ENCODE data around the gene CTSA.

DNA sequence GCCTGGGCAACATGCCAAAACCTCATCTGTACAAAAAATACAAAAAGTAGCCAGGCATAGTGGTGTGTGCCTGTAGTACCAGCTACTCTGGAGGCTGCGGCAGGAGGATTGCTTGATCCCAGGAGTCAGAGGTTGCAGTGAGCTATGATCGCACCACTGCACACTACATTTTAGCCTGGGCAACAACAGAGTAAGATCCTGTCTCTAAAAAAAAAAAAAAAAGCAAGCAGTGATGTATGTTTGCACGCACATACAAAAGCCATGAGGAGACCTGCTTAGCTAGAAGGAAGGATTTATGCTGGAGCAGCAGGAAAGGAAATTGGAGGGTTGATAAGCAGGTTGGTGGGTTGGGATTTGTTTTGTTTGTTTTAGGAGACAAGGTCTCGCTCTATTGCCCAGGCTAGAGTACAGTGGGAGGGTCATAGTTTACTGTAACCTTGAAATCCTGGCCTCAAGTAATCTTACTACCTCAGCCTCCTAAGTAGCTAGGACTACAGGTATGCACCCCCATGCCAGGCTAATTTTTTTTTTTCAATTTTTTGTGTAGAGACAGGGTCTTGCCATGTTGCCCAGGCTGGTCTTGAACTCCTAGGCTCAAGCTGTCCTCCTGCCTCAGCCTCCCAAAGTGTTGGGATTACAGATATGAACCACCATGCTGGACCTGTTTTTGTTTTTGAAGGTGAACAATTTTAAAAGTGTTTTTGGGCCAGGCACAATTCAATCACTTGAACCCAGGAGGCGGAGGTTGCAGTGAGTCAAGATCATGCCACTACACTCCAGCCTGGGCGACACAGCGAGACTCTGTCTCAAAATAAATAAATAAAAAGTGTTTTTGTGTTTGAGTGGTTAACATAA lies 29.7 kb upstream of the CTSA start:
- TF ChIP-seq, protein P1, sequence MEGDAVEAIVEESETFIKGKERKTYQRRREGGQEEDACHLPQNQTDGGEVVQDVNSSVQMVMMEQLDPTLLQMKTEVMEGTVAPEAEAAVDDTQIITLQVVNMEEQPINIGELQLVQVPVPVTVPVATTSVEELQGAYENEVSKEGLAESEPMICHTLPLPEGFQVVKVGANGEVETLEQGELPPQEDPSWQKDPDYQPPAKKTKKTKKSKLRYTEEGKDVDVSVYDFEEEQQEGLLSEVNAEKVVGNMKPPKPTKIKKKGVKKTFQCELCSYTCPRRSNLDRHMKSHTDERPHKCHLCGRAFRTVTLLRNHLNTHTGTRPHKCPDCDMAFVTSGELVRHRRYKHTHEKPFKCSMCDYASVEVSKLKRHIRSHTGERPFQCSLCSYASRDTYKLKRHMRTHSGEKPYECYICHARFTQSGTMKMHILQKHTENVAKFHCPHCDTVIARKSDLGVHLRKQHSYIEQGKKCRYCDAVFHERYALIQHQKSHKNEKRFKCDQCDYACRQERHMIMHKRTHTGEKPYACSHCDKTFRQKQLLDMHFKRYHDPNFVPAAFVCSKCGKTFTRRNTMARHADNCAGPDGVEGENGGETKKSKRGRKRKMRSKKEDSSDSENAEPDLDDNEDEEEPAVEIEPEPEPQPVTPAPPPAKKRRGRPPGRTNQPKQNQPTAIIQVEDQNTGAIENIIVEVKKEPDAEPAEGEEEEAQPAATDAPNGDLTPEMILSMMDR (IDR thresholded peaks at IDR 0.05), result no peak
- no peak for TF ChIP-seq EZH2 (IDR thresholded peaks at IDR 0.05)

Measured in neural progenitor cell (in vitro differentiated cells).